LHCN-M2 (cell line): ENCODE measurements around the gene USP2. TPM values are rescaled to one million over a fixed set of nuclear protein-coding genes. Genes with fewer than 3 reads are reported as not detected.
A peak's percentile ranks its signal among the peaks of the same experiment; 100 is the strongest.

Experiments
- DNase-seq: peaks from one replicate; pipeline ENCODE4 v3.0.0-alpha.2; 2012; ENCODE audit warnings: low read depth
- total RNA-seq: library from RNA; depleted of rRNA; stranded (reverse); fragments of >200 nt; gene quantifications from 2 replicates; pipeline ENCODE4 v1.2.3, GENCODE V29; 2014

The USP2 gene
- total RNA-seq, 1 experiment from 2014 or later: 4.0 TPM

DNA sequence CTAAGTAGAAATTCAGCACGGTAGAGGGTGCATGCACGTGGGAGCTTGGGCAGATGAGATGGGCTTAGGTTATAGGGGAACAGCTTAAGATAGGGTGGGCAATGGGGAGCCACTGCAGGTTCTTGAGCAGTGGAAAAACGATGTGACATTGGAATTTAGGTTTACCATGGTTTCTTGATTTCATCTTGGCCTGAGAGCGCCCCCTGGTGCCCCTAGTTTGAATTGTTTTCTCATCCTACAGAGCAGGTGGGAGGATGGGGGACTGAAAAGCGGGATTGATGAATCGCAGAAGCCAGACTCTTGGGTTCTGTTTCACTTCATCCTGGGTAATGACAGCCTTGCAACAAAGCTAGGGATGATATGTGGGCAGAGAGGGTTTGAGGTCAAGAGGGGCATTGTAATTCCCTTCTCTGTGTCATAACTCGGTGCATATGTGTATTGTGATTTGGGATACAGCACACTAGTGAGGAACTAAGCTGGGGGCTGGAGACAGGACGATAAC is 57.9 kb downstream of the USP2 start:
- DNase-seq: peak; percentile 61

DNA sequence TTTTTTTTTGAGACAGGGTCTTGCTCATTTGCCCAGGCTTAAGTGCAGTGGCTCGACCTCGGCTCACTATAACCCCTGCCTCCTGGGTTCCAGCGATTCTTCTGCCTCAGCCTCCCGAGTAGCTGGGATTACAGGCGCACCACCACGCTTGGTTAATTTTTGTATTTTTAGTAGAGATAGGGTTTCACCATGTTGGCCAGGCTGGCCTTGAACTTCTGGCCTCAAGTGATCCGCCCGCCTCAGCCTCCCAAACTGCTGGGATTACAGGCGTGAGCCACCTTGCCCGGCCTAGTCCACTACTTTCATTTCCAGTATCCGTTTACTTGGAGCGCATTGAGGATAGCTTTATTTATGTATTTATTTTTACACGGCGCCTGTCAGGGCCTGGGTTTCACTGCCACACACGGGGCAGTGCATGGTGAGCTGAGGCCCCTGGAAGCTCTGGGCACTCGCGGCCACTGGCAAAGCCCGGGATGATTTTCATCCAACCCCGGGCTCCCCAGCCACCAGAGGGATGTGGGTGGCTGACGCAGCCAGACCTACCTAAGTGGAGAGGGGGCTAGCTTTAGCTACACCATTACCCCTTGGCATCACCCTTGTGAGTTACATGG is 58.5 kb downstream of the USP2 start:
- no peak for DNase-seq

DNA sequence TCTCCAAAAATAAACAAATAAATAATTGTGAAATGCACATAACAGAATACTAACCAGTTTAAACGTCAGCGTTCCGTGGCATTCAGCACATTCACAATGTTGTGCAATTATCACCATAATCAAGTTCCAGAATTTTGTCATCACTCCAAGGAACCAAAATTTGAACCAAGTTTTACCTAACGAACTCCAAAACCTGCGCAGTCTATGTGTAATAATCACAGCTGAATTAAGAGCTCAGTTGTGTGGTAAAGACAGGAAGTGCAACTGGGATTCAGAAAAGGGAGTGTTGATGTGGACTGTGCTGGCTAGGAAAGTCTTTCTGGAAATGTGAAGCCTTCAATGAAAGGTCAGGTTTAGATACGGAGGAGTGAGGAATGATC is 59.1 kb downstream of the USP2 start:
- DNase-seq: no peak

DNA sequence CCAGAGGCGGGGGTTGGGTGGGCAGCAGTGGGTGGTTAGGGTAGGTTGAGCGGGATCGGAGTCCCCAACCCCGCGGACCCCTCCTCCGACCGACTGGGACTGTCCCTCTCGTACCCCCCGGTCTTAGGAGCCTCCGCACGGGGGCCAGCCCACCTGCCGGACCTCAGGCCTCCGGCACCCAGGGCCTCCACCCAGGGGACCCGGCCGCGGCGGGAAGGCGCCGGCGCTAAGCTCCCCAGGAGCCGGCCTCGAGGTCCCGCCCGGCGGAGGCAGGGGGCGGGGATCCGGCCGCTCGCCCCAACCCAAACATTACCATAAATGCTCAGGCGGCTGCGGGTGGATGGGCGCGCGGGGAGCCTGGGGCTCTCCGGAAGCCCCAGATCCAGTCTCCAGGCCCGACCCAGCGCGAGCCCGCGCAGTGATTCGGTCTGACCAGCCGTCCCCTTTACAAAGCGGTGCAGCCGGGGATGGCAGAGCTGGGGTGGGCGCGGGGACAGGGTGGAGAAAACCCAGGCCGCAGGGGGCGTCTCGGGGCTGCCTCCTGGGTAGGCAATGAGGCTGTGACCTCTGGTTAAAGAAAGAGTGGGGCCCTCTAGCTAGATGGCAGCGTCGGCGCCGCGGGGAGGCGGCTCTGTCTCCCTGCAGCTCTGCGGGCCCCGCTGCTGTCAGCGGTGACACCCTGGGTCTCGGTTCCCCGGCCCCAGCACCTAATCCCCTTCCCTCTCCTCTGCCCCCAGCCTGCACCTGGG is 60.5 kb downstream of the USP2 start:
- no peak for DNase-seq

DNA sequence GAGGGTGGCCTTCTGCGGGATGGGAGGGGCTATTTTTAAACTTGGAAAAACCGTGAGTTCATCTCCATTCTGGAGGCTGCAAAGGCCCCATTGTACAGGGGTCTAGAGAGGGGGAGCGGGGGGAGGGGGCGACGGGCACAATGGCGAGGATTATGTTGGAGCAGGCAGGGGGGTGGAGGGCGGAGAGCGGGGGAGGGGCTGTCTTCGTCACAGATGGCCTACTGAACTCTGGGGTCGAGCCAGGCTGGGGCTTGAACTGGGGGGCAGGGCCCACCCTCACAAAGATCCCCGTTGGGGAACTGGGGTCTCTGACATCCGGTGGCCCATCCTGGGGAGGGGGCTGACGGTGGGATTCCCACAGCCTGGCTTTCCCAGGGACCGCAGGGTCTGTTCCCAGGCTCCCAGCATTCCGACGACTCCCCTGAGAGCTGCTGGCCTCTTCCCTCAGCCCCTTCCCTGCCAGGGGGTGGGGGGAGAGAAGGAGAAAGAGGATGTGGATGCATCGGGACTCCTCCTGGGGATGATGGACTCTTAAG is 61.2 kb downstream of the USP2 start:
- no peak for DNase-seq

DNA sequence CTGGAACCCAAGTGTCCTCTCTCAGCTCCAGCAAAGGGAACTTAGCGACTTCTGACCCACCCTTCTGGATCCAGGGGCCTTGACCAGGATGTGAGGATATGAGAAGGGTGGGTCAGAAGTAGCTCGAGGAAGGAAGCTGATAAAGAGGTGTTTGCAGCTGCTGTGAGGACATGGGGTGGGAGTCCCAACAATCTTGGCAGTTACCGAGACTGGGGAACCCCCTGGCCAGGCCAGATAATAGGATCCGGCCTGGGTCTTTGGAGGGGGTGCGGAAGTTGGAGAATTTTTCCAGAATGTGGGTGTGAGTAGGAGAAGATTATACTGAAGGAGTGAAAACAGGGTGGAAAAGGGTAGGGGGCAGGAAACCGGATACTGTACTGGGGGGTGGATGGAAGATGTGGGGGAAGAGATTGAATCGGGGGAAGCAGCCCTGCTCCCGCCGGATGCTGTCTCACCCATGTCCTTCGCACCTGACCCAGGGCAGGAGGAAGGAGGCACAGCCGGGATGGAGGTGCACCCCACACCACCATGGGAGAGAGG is 61.7 kb downstream of the USP2 start:
- DNase-seq: no peak

DNA sequence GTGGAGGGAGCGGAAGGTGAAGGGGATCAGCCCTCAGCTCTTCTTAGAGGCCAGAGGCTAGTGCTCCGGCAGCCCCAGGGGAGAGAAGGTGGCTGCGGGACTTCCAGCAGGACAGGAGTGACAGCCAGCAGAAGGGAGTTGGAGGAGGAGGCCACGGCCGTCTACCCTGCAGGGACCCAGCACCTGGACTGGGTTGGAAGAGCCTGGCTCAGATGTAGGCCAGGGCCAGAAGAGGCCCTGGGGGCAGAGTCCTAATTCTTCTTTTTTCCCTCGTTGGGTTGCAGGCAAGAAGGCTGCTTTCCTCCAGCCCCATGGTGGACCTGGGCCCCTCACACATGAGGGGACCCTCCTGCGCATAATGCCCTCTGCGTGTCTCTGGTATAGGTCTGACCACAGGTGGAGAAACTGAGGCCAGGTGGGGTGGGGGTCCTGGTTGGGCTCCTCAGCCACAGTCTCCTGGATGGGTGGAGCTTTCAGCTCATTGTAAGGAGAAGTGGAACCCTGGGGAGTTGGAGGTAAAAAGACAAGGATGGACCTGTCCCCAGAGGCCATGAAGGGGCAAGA is 62.3 kb downstream of the USP2 start:
- no peak for DNase-seq

DNA sequence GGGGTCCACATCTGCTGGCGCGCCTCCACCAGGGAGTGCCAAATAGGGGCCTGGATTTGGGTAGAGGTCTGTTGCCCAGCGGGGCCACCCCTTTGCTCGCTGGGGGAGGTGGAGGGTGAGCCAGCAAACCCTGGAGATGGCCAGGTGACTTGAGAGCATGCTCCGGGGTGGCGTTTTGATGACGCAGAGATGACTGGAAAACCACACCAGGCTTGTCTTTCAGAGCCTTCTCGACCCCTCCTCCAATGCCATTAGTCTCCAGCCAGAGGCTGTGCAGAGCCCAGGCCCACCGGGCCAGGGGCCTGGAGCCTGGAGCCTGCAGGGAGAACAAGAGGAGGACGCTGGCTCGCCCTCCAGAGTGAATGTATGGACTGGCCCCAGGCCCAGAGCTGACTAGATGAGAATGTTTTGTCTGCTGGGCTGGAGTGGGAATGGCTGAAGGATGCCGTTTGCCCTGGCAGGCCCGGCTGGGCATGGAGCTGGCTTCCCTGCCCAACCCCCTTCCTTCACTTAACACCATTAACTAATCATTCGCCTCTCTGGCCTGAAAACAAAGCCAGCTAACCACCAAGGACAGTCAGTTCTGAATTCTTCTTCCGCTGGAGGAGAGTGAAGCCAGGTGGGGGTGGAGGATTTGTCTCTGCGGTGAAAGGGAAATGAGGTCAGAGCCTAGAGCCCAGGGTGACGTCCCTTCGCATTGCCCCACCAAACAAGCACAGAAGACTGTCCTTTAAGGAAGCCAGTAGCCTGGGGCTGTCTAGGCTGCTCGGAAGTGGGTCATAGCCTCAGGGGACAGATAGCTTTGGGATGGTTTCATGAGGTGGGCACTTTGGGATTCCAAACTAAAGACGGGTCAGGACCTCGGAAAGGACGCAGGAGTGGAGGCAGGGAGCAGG is 63.0 kb downstream of the USP2 start:
- no peak for DNase-seq

DNA sequence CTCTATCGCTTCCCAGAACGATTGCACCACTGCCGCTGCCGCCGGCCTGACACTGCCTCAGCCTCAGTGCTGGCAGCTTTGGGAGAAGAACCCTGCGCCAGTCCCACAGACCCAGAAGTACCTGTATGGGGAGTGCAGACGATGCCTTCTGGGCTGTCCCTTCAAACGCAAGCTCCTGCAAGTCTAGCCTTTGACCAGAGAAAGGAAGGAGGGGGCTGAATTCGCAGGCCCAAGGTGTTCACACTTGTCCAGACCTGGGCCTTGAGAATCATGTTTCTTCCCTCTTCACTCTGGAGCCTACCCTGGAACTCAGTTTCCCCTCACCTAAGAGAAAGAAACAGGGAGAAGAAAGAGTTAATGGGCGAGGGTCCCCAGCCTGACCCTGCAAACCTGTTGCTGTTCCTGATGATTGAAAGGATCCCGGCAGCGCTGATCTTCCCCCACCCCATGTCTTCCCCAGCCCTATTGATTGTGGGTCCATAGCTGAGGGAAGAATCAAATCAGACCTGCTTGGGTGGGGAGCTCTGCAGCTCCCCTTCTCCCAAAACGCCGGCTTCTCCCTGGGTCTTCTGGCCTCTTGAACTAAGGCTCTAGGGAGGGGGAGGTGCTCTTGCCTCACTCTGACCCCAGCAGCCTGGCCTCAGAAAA is 63.8 kb downstream of the USP2 start:
- DNase-seq: no peak

DNA sequence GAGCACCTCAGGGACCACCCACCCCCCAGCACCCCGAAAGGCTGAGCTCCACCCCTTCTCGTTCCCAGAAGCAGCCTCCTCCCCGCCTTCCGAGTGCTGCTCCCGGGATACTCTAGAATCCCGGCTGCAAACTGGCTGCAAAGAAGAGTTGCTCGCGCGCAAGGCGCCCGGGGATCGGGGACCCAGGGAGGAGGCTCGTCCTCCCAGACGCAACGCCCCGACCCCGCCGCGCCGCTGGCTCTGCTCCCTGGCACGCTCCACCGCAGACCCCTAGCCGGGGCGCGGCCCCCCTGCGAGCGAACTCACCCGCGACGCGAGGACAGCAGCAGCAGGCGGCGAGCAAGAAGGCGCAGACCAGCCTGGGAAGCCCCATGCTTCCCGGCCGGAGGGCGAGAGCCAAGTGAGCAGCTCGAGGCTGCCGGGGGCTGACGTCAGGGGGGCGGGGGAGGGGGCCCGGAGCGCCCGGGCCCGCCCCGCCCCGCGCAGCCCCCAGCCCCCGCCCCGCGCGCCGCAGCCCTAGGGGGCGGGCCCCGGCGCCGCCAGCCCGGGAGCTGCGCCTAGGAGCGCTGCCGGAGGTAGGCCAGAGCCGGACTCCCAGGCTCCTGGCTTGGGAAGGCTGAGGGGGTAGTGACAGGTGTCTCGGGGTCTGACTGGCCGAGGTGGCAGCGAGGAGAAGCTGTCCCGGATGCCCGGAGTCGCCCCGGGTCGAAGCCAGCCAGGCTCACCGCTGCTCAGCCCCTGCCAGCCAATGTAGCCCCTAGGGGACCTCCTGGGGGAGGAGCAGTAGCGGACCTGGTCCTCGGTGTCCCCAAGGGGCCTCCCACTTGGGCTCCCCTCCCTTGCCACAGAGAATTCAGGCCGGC is 64.5 kb downstream of the USP2 start, which contains the start of gene MCAM:
TSS of gene MCAM (minus strand) at position 402 of the 863 bp plus-strand sequence. CDS start at position 373, 29 bp downstream.
- no peak for DNase-seq

DNA sequence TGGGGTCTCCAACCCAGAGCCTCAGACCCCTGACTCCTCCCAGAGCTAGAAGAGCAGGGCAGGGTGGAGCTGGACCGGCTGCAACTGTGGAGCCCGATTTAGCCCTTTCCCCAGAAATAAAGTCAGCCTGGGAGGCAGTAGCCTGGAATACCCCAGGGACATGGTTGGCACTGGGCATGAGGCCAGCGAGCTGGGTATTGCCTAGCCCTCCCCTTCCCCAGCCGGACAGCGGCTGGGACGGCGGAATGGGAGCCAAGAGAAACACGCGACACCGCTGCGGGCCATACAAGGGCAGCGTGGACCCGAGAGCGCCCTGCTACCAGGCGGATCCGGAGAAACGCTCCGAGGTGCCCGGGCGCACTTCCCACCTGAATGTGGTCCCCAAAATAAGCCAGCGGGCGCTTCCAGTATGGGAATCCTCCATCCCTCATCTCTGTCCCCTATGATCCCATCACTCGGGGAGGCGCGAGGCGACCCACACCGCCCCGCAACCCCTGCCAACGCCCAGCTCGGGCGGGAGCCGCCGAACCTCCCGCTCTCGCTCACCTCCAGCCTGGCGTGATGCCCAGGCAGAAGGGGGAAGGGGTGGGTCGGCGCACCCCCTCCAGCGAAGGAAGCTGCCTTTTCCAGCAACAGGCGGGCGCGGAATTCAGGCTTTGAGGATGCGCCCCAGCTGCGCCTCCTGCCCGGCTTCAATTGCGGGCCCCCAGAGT is 65.3 kb downstream of the USP2 start:
- peak; percentile 35 for DNase-seq

DNA sequence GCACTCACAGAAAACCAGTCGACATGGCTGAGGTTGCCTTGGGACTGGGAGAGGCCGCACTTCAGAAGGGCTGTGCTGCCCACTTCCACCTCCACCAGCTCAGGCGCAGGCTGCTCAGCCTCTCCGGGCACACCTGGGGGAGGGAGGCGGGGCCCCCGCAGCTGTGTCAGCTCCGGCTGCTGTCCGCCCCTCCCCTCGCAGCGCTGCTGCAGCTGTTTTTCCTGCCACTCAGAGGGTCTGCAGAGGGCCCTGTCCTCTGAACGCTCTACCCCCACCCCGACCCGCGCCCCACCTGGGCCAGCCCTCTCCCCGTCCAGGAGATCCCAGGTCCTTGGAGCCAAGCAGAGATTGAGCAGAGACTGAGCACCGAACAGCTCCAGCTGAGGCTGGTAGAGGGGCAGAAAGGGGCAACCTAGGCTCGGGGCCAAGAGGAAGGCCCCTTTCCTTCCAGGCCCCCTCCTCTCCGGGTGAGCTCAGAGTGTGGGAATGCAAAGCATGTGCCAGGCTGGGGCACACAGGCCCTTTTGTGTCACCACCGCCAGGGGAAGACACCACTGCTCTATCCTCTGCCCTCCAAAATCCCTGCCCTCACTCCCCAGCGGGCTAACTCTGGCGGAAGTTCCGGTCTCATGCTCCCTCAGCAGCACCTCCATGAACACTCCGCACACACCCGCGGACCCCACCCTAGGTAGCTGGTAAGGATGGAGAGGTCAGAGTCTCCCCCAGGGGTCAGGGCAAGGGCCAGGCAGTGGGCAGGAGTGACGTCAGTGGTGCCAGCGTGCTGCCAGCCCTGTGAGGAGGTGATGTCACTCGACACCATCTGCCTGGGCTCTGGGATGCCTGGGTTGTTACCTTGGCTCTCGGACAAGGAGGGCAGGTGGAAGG is 66.1 kb downstream of the USP2 start:
- DNase-seq: no peak

DNA sequence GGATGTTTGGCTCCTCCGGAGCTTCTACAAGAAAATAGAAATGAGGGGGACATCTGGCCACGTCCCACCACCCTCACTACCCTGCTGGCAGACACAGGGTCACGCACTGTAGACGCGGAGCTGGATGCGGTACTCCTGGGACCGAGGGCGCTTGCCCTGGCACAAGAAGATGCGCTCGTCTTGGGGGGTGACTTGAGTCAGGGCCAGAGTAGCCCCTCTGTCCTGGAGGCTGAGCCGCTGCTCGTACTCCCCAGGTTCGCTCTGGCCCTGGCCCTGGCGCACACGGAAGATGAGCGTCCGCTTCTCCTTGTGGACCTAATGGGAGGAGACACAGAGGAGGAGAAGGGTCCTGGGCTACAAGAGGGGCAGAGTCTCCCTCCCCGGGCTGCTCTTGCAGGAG is 66.8 kb downstream of the USP2 start:
- DNase-seq: no peak

DNA sequence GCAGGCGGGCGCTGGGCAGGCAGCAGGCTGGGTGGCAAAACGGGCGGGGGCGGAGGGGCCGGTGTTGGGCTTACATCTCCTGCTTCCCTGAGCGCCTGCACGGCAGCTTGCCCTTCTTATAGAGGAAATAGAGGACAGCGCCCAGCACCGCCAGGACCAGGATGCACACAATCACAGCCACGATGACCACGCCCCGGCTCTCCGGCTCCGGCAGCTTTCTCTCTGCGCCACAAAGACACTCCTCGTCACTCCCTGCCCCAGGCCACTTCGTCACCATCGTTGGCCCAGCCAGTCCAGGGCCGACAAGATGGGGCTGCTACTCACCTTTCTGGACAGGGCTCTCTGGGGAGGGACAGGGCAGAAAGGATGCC is 70.8 kb downstream of the USP2 start:
- DNase-seq: no peak

DNA sequence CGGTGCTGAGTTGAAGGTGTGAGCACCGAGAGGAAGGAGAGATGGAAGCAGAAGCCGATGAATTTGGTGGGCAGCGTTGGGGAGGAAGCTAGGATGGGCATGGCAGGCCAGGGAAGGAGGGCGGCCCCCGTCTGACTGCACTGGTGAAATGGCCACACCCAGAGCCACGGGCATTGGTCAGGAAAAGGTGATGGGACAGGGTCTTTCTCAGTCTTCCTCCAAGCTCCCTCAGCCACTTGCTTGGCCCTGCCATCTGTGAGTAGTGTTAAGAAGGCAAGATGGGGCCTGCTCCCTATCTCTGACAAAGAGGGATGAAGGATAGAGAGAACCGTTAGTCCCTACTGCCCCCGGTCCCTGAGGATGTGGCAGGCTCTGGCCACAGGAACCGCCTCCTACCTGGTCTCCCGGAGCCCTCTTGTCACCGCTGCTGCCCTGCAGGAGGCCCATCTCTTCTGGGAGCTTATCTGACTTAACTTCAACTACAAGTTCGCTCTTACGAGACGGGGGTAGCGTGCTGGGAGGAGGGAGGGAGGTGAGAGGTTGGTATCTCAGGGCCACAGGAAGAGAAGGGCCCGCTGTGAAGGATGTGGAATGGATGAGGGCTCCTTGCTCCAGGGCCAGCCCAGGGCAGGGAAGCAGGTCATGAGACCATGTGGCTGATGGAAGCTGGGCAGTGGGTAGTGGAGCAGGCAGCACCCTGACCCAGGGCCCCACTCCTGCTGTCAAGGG is 71.4 kb downstream of the USP2 start:
- no peak for DNase-seq

DNA sequence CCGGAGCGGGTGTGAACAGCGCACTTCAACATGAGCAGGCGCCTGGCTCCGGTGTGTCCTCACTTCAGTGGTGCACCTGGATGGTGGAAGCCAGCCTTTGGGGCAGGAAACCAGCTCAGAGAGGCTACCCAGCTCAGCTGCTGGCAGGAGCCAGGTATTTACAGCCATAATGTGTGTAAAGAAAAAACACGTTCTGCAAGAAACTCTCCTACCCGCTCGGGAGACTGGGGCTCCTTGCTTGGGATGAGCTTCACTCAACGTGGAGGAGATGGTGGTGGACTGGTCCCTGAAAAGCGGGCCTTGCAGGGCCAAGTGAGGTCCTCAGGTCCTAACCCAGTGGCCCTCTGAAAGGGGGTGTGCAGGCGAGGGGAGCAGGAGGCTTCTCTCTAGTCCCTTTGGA is 72.1 kb downstream of the USP2 start:
- DNase-seq: no peak

DNA sequence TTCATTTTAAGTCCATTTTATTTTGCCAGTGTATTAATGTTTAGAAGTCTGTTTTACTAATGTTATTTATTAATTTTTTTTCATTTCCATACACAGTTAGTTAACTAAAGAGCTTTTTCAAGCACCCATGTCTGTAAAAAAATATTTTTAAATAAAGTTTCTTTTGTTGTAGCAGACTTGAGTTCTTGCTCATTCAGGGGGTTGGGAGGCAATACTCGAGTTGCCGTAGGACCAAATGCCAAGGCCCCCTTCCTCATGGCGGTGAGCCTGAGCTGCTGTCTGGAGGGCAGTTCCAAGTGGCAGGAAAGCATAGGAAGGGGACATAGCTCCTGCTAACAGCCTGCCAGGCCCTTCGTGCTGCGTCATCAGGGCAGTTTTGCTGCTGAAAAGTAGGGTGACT is 73.5 kb downstream of the USP2 start:
- DNase-seq: no peak
